AG09319 (cell line): ENCODE measurements around the gene MVB12A.

ENCODE experiments used
- DNase-seq: peaks from one replicate; pipeline ENCODE4 v3.0.0-alpha.2; 2010; ENCODE audit warnings: low read depth; ENCODE audit errors: extremely low read depth
- TF ChIP-seq, protein P1 (sequence below): IDR thresholded peaks from 2 replicates; pipeline ENCODE4 v1.5.1; 2011; ENCODE audit warnings: low read depth, mild to moderate bottlenecking, inconsistent platforms, low read length, moderate library complexity

Gene MVB12A

DNA sequence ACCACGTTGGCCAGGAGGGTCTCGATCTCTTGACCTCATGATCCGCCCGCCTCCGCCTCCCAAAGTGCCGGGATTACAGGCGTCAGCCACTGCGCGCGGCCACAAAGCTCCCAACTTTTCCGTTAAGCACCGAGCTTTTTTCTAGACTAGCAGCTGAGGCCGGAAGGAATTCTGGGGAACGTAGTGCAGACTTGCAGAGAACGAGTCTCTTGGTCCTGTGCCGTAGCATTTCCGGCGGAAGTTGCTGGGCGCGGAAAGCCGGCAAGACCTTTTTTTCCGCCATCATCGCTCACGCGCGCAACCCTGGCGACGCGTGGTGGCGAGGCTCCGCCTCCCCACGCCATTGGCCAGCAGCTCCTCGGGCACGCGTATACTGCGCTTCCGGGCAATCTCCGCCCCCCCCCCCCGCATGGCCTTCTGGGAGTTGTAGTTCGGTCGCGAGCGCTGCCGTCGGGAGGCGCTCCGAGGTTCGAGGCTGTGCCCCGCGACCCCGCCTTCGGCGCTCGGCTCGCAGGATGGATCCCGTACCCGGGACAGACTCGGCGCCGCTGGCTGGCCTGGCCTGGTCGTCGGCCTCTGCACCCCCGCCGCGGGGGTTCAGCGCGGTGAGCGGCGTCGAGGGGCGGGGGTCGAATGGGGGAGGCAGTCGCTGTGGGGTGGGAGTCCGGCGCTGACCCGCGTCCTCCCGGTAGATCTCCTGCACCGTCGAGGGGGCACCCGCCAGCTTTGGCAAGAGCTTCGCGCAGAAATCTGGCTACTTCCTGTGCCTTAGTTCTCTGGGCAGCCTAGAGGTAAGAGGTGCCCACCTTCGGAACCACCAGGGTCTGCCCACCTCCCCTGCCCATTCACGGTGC is at the start of gene MVB12A:
TSS of gene MVB12A (plus strand) at position 427 of the 854 bp plus-strand sequence. CDS start at position 516, 89 bp downstream.
- TF ChIP-seq, protein P1, sequence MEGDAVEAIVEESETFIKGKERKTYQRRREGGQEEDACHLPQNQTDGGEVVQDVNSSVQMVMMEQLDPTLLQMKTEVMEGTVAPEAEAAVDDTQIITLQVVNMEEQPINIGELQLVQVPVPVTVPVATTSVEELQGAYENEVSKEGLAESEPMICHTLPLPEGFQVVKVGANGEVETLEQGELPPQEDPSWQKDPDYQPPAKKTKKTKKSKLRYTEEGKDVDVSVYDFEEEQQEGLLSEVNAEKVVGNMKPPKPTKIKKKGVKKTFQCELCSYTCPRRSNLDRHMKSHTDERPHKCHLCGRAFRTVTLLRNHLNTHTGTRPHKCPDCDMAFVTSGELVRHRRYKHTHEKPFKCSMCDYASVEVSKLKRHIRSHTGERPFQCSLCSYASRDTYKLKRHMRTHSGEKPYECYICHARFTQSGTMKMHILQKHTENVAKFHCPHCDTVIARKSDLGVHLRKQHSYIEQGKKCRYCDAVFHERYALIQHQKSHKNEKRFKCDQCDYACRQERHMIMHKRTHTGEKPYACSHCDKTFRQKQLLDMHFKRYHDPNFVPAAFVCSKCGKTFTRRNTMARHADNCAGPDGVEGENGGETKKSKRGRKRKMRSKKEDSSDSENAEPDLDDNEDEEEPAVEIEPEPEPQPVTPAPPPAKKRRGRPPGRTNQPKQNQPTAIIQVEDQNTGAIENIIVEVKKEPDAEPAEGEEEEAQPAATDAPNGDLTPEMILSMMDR = no peak
- peak; percentile 97 for DNase-seq

- TF ChIP-seq, protein P1 = no peak
- DNase-seq = no peak
These were observed 42.8 kb upstream of the MVB12A start, which contains the start of gene PLVAP for GRCh38 chr19:17376935-17377600. PLVAP (minus strand) TSS chr19:17377342; CDS start chr19:17377288, 54 bp downstream.

DNA sequence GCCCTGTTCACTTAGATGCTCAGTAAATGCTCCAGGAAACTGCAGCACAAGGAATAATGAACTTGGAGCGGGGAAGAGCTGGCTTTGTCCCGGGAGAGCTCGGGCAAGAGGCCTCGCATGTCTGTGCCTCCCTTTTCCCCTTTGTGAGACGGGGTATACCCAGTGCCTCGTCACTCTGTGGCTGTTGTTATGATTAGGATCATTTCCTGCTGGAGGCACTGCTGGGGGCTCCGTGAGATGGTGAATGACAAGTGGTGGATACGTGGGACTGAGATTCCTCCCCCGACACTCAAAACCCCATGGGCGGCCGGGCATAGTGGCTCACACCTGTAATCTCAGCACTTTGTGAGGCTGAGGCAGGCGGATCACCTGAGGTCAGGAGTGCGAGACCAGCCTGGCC is 41.6 kb upstream of the MVB12A start:
- DNase-seq = no peak
- TF ChIP-seq, protein P1 = no peak

DNA sequence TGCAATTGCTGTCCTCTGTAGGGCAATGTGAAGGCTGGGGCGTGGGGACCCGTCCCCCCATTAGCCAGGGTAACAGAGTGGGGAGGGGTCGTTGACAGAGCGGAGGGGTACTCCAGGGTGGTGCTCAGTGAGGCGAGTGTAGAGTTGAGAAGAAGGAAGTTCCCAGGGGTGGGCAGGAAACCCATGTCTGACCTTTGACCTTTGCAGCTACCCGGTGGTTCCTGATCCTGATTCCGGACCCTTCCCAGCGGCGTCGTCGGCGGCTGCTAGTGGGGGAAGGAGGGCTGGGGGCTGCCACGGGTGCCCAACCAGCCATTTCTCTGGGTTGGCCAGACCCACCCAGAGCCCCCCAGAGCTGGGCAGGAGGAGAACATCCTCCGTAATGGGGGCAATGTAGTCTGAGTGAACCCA is 40.6 kb upstream of the MVB12A start:
- no peak for DNase-seq
- TF ChIP-seq, protein P1 = no peak

GRCh38 chr19:17380426-17381138 is 39.3 kb upstream of the MVB12A start:
- TF ChIP-seq, protein P1 = no peak
- DNase-seq = no peak

DNA sequence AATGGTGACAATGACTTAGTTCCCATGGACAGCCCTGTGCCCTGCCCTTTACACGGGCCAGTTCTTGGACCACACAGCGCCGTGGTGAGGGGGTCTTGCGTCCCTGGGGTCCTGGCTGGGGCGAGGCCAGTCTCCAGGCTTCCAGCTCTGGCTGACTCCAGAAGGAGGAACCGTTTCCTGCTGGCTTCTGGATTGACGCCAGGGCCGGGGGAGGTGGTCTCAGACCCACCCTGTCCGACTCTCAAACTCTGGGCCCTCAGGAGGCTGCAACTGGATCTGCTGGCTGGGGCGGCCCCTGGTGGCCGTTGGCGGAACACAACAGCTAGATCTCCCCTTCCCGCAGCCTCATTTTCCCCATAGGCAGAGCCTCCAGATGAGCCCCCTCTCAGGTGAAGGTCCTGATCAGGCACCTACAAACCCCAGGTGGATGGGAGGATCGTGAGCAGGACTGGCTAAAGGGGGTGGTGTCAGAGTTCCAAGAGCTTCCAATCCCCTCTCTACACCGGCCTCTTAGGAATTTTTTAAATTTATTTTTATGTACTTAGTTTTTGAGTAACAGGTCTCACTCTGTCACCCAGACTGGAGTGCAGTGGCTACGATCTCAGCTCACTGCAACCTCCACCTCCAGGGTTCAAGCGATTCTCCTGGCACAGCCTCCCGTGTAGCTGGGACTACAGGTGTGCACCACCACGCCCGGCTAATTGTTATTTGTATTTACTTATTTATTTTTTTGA is 33.8 kb upstream of the MVB12A start:
- no peak for DNase-seq
- TF ChIP-seq, protein P1 = peak; percentile 96
